ENCODE data around the gene NLRP2B.

Gene NLRP2B

DNA sequence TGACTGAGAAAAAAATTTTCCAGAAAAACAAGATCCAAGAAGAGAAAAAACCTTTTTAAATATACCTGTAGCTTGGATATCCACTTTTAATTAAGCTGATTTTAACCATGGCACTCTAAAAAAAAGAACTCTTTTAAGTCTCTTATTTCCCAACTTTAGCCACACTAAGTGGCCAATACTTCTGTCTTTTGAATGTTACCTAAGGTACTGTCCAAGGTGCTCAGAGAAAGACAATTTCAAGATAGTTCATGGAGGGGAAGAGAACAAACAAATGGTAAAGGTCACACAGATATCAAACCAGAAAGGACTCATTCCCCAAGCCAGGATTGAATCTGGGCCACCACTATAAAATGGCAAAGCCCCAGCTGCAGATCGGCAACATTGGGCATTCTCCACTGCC, 10.1 kb downstream of the NLRP2B start:
- no peak overlapping the region for H3K4me3 ChIP-seq (ENCODE audit: low read depth, low read length)
- no peak for DNase-seq (ENCODE audit: low read depth)
- no peak for TF ChIP-seq CTCF (conservative IDR thresholded peaks at IDR 0.05; ENCODE audit: low read depth, low read length)

DNA sequence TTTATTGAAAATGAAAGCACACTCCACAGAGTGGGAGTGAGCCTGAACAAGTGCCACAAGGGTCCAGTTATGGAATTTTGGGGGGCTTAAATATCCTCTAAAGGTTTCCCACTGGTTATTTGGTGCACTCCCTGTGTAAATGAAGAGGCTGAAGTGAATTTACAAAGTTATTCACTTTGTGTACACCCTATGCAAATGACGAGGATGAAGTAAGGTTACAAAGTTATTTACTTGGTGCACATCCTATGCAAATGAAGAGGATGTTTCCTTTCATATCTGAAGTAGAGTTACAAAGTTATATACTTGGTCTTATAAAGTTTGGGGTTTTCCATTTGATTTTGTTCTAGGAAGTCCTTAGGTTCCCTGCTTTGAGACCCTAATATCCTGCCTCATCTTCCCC, 13.1 kb downstream of the NLRP2B start:
- no peak overlapping the region for H3K4me3 ChIP-seq (ENCODE audit: low read depth, low read length)
- no peak for DNase-seq (ENCODE audit: low read depth)
- TF ChIP-seq CTCF (conservative IDR thresholded peaks at IDR 0.05; ENCODE audit: low read depth, low read length), result no peak

GRCh38 chrX:57655065-57655464, 25.0 kb downstream of the NLRP2B start:
- TF ChIP-seq CTCF (conservative IDR thresholded peaks at IDR 0.05; ENCODE audit: low read depth, low read length), result no peak
- no peak overlapping the region for H3K4me3 ChIP-seq (ENCODE audit: low read depth, low read length)
- DNase-seq (ENCODE audit: low read depth), result no peak

- no peak for TF ChIP-seq CTCF (conservative IDR thresholded peaks at IDR 0.05; ENCODE audit: low read depth, low read length)
- DNase-seq (ENCODE audit: low read depth), result no peak
- no peak overlapping the region for H3K4me3 ChIP-seq (ENCODE audit: low read depth, low read length)
Measured at GRCh38 chrX:57652705-57653104, 27.4 kb downstream of the NLRP2B start.

DNA sequence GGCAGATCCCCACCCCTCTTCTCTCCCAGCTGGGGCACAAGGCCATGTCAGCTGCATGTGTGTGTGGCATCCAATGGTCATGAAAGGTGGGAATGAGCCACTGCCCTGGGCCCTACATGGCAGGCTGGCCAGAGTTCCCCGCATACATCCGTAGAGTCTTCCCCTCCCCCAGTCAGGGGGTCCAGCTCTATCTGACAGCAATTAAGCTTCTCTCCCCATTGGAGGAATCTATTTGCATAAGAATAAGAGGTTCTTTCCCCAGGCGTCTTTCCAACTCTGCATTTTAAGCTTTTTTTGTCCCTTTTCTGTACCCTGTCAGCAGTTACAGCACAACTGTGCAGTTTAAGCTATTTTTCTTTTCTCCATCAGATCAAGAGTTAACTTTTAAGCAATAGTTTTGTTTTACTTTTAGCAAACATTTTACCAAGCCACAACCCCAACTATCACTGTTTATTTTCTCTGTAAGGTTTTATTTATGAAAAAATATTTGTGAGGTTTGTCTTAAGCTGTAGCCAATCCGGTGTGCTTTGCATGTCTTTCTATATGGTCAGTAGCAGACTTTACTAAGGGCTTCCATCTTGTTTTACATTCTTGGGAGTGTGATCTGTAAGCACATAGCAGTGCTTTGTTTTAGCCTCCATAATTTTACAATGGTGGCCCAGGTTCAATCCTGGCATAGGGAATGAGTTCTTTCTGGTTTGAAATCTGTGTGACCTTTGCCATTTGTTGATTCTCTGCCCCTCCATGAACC, 28.7 kb downstream of the NLRP2B start:
- no peak for DNase-seq (ENCODE audit: low read depth)
- no peak for TF ChIP-seq CTCF (conservative IDR thresholded peaks at IDR 0.05; ENCODE audit: low read depth, low read length)

GRCh38 chrX:57647020-57647419, 33.0 kb downstream of the NLRP2B start:
- DNase-seq (ENCODE audit: low read depth), result no peak
- no peak for TF ChIP-seq CTCF (conservative IDR thresholded peaks at IDR 0.05; ENCODE audit: low read depth, low read length)
- H3K4me3 ChIP-seq (ENCODE audit: low read depth, low read length), result no peak overlapping the region

More for the DNA sequence above, 28.7 kb downstream of the NLRP2B start:
- no peak overlapping the region for H3K4me3 ChIP-seq (ENCODE audit: low read depth, low read length)

DNA sequence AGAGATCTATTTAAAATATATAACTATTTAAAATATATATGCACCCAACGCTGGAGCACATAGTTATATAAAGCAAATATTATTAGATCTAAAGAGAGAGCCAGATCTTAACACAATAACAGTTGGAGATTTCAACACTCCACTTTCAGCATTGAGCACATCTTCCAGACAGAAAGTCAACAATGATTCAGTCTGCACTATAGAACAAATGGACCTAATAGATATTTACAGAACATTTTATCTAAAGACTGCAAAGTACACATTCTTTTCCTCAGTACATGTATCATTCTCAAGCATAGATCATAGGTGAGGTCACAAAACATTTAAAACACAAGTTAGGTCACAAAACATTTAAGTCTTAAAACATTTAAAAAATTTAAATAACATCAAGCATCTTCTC, 36.4 kb downstream of the NLRP2B start:
- no peak overlapping the region for H3K4me3 ChIP-seq (ENCODE audit: low read depth, low read length)
- DNase-seq (ENCODE audit: low read depth), result peak; percentile 23
- no peak for TF ChIP-seq CTCF (conservative IDR thresholded peaks at IDR 0.05; ENCODE audit: low read depth, low read length)

Data from choroid plexus epithelial cell (primary cell).